ENCODE data around the gene APOBEC3H. TPM values are rescaled to one million over a fixed set of nuclear protein-coding genes. Genes with fewer than 3 reads are reported as not detected.

APOBEC3H gene
- total RNA-seq, 2 experiments from 2014 or later = 11.9 to 13.2 TPM

GRCh38 chr22:39134366-39135091 is 37.5 kb downstream of the APOBEC3H start:
- CTCF ChIA-PET = interaction anchor here (0.6 to 2.3 kb wide), 5 partner anchors 9 to 1369 kb away, joined by 3 to 8 read pairs (median 3); no protein-coding TSS in a partner anchor
- no peak for DNase-seq
- Mint-ChIP-seq H3K36me3 (ENCODE audit: low read depth) (no peaks in the 10 kb centered on the region), H3K27ac (no peak overlapping the region), H3K4me1 (ENCODE audit: low read depth) (peaks cover 5% of the 10 kb centered on the region), H3K27me3 (ENCODE audit: low read depth) (no peaks in the 10 kb centered on the region), H3K4me3 (no peak overlapping the region), H3K9me3 (no peaks in the 10 kb centered on the region)
- intact Hi-C loops (cut with micrococcal nuclease) = no loop called here

GRCh38 chr22:39135092-39135896 is 38.2 kb downstream of the APOBEC3H start:
- H3K36me3 Mint-ChIP-seq (ENCODE audit: low read depth) = no peaks in the 10 kb centered on the region
- intact Hi-C loops (cut with micrococcal nuclease) = no loop called here
- H3K9me3 Mint-ChIP-seq = no peaks in the 10 kb centered on the region
- CTCF ChIA-PET = interaction anchor here (0.6 to 2.3 kb wide), 6 partner anchors 8 to 1370 kb away, joined by 3 to 8 read pairs (median 3); no protein-coding TSS in a partner anchor
- H3K27ac Mint-ChIP-seq = no peak overlapping the region
- H3K27me3 Mint-ChIP-seq (ENCODE audit: low read depth) = no peaks in the 10 kb centered on the region
- DNase-seq = peak; percentile 51
- H3K4me1 Mint-ChIP-seq (ENCODE audit: low read depth) = peaks cover 5% of the 10 kb centered on the region
- no peak overlapping the region for H3K4me3 Mint-ChIP-seq

GRCh38 chr22:39136317-39136716 is 39.3 kb downstream of the APOBEC3H start:
- Mint-ChIP-seq H3K4me3 (no peak overlapping the region), H3K27ac (no peak overlapping the region), H3K4me1 (ENCODE audit: low read depth) (peaks cover 5% of the 10 kb centered on the region)

GRCh38 chr22:39138357-39138997 is 41.4 kb downstream of the APOBEC3H start:
- intact Hi-C loops (cut with micrococcal nuclease) = no loop called here
- Mint-ChIP-seq H3K36me3 (ENCODE audit: low read depth) (no peaks in the 10 kb centered on the region), H3K4me1 (ENCODE audit: low read depth) (peaks cover 5% of the 10 kb centered on the region), H3K4me3 (no peak overlapping the region), H3K27me3 (ENCODE audit: low read depth) (no peaks in the 10 kb centered on the region), H3K27ac (no peak overlapping the region), H3K9me3 (no peaks in the 10 kb centered on the region)
- CTCF ChIA-PET = interaction anchor here (1.0 to 1.4 kb wide), 2 partner anchors 168 to 270 kb away, joined by 3 to 4 read pairs; no protein-coding TSS in a partner anchor
- no peak for DNase-seq

More at GRCh38 chr22:39136317-39136716, 39.3 kb downstream of the APOBEC3H start:
- CTCF ChIA-PET = interaction anchor here (0.6 to 1.4 kb wide), 2 partner anchors 151 to 266 kb away, joined by 3 read pairs; no protein-coding TSS in a partner anchor
- intact Hi-C loops (cut with micrococcal nuclease) = no loop called here
- no peaks in the 10 kb centered on the region for H3K27me3 Mint-ChIP-seq (ENCODE audit: low read depth)
- no peak for DNase-seq
- H3K9me3 Mint-ChIP-seq = no peaks in the 10 kb centered on the region
- no peaks in the 10 kb centered on the region for H3K36me3 Mint-ChIP-seq (ENCODE audit: low read depth)

- Mint-ChIP-seq H3K4me1 (ENCODE audit: low read depth) (peaks cover 13% of the 10 kb centered on the region), H3K9me3 (no peaks in the 10 kb centered on the region), H3K27ac (no peak overlapping the region), H3K36me3 (ENCODE audit: low read depth) (no peaks in the 10 kb centered on the region), H3K27me3 (ENCODE audit: low read depth) (no peaks in the 10 kb centered on the region), H3K4me3 (no peak overlapping the region)
- CTCF ChIA-PET = no interaction called here
- intact Hi-C loops (cut with micrococcal nuclease) = no loop called here
- DNase-seq = no peak
These were observed 42.9 kb downstream of the APOBEC3H start for GRCh38 chr22:39139933-39140332.

- no peak for DNase-seq
- H3K9me3 Mint-ChIP-seq = no peaks in the 10 kb centered on the region
- no peak overlapping the region for H3K27ac Mint-ChIP-seq
- H3K27me3 Mint-ChIP-seq (ENCODE audit: low read depth) = no peaks in the 10 kb centered on the region
- H3K4me1 Mint-ChIP-seq (ENCODE audit: low read depth) = peaks cover 23% of the 10 kb centered on the region
- H3K36me3 Mint-ChIP-seq (ENCODE audit: low read depth) = no peaks in the 10 kb centered on the region
- intact Hi-C loops (cut with micrococcal nuclease) = no loop called here
- CTCF ChIA-PET = interaction anchor here (0.7 to 2.4 kb wide), 2 partner anchors 8 to 10 kb away, joined by 4 to 8 read pairs; no protein-coding TSS in a partner anchor
- no peak overlapping the region for H3K4me3 Mint-ChIP-seq
These were observed 45.1 kb downstream of the APOBEC3H start for GRCh38 chr22:39142088-39142680.

- CTCF ChIA-PET = interaction anchor here (2.4 kb wide), 1 partner anchor 10 kb away, joined by 8 read pairs; no protein-coding TSS in a partner anchor
- Mint-ChIP-seq H3K4me1 (ENCODE audit: low read depth) (peaks cover 27% of the 10 kb centered on the region), H3K27ac (peak overlapping the region; percentile 85), H3K36me3 (ENCODE audit: low read depth) (no peaks in the 10 kb centered on the region), H3K4me3 (peak overlapping the region; percentile 88), H3K27me3 (ENCODE audit: low read depth) (no peaks in the 10 kb centered on the region), H3K9me3 (no peaks in the 10 kb centered on the region)
- intact Hi-C loops (cut with micrococcal nuclease) = loop anchor here (1.0 kb wide), 1 partner anchor 8 kb away; the partner anchor contains the start of gene CBX7
- DNase-seq = peak; percentile 74
These were observed 47.2 kb downstream of the APOBEC3H start for GRCh38 chr22:39144101-39144767.

GRCh38 chr22:39146256-39147101 is 49.4 kb downstream of the APOBEC3H start:
- Mint-ChIP-seq H3K4me1 (ENCODE audit: low read depth) (peaks cover 48% of the 10 kb centered on the region), H3K36me3 (ENCODE audit: low read depth) (no peaks in the 10 kb centered on the region), H3K4me3 (peak overlapping the region; percentile 63), H3K9me3 (no peaks in the 10 kb centered on the region), H3K27ac (peak overlapping the region; percentile 76), H3K27me3 (ENCODE audit: low read depth) (no peaks in the 10 kb centered on the region)
- CTCF ChIA-PET = no interaction called here
- intact Hi-C loops (cut with micrococcal nuclease) = no loop called here
- DNase-seq = no peak

GRCh38 chr22:39147335-39148025 is 50.4 kb downstream of the APOBEC3H start:
- H3K4me1 Mint-ChIP-seq (ENCODE audit: low read depth) = peaks cover 49% of the 10 kb centered on the region
- H3K36me3 Mint-ChIP-seq (ENCODE audit: low read depth) = no peaks in the 10 kb centered on the region
- H3K27me3 Mint-ChIP-seq (ENCODE audit: low read depth) = no peaks in the 10 kb centered on the region
- no peaks in the 10 kb centered on the region for H3K9me3 Mint-ChIP-seq
- peak overlapping the region; percentile 53 for H3K27ac Mint-ChIP-seq
- CTCF ChIA-PET = interaction anchor here (1.0 kb wide), 1 partner anchor 140 kb away, joined by 3 read pairs; no protein-coding TSS in a partner anchor
- no peak for DNase-seq
- intact Hi-C loops (cut with micrococcal nuclease) = no loop called here
- H3K4me3 Mint-ChIP-seq = no peak overlapping the region

- Mint-ChIP-seq H3K27ac (peak overlapping the region; percentile 81), H3K4me1 (ENCODE audit: low read depth) (peaks cover 49% of the 10 kb centered on the region), H3K4me3 (no peak overlapping the region), H3K36me3 (ENCODE audit: low read depth) (no peaks in the 10 kb centered on the region), H3K9me3 (no peaks in the 10 kb centered on the region), H3K27me3 (ENCODE audit: low read depth) (no peaks in the 10 kb centered on the region)
- CTCF ChIA-PET = interaction anchor here (1.0 to 2.8 kb wide), 3 partner anchors 22 to 207 kb away, joined by 3 to 10 read pairs (median 3); no protein-coding TSS in a partner anchor
- intact Hi-C loops (cut with micrococcal nuclease) = no loop called here
- DNase-seq = no peak
These were observed 51.1 kb downstream of the APOBEC3H start for GRCh38 chr22:39148026-39148726.
